ENCODE measurements around the gene SPSB2. TPM values are rescaled to one million over a fixed set of nuclear protein-coding genes. Genes with fewer than 3 reads are reported as not detected.
A peak's percentile ranks its signal among the peaks of the same experiment; 100 is the strongest.
"Not testable (repeated sequence)": the region's sequence is repeated elsewhere in the genome, so short reads cannot be mapped to it uniquely, and the experiment has no call there.

The SPSB2 gene
- total RNA-seq, 1 experiment from 2014 or later = 8.3 TPM

DNA sequence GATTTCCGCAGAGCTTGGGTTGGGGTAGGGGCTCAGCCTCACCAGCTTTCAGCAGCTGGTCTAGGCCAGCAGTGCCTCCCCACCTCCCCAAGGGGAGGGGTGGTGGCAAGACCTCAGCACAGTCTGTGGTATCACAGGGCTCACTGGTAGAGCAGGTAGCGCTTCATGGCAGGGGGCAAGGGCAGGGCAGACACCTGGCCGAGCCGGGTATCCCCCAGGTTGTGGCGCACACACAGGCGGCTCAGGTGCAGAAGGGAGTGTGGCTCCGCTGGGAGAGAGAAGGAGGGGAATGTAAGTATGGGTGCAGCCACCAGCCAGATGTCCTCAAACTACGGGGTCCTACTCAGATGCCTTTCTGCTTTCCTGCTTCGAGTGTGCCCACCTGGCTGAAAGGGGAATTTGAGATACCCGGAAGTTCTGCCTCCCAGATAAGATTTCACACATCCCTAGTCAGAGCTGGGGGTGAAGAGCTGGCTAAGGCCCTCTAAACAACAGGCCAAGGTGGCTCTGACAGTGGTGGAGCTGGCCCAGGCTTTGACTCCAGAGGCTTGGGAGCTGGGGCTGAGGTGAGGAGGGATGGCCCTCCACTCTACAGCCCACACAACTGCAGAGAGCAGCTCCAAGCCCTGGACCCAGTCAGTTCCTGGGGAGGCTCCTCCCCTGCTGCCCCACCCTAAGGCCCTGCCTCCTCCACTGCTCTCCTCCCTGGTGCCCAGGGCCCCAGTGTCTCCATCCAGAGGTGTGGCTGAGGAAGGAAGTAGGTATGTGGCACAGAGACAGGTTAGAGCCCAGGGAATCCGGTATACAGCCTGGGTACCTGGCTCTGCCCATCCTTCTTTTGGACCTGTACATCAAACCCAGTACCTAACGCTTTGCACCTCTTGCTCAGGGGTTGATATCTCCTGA is 1.8 kb downstream of the SPSB2 start:
- peak; percentile 55 for DNase-seq (ENCODE audit: low read depth)

DNA sequence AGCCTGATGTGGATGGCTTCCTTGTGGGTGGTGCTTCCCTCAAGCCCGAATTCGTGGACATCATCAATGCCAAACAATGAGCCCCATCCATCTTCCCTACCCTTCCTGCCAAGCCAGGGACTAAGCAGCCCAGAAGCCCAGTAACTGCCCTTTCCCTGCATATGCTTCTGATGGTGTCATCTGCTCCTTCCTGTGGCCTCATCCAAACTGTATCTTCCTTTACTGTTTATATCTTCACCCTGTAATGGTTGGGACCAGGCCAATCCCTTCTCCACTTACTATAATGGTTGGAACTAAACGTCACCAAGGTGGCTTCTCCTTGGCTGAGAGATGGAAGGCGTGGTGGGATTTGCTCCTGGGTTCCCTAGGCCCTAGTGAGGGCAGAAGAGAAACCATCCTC is 2.8 kb downstream of the SPSB2 start:
- not testable (repeated sequence) for DNase-seq (ENCODE audit: low read depth)

DNA sequence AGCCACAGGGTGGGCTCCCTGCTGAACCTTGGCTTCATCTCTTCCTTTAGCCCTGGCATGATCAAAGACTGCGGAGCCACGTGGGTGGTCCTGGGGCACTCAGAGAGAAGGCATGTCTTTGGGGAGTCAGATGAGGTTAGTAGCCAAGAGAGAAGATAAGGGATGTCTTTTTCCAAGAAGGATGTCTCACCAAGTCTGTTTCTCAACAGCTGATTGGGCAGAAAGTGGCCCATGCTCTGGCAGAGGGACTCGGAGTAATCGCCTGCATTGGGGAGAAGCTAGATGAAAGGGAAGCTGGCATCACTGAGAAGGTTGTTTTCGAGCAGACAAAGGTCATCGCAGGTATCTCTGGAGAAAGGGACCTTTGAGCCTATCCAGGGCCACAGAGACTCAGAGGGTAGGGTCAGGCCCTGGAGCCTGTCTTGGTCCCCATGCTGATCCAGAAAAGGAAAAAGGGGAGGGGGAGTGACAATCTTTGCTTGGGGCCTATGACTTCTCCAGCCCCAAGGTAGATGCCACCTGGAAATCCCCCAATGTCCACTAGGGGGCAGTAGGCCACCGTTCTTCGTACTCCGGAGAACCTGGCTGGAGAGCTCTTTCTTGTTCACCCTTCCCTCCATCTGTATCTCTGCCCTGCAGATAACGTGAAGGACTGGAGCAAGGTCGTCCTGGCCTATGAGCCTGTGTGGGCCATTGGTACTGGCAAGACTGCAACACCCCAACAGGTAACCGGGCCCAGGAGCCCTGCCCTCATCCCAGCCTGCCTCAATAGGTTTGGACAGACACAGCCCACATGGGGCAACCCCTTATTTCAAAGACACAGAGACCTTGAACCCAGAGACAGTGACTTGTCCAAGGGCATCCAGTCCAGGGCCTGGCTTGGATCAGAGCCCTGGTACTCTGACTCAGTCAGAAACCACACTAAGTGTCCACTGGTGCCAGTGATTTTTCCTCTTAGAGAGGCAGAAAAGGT is 3.8 kb downstream of the SPSB2 start:
- DNase-seq (ENCODE audit: low read depth) = peak; percentile 70

DNA sequence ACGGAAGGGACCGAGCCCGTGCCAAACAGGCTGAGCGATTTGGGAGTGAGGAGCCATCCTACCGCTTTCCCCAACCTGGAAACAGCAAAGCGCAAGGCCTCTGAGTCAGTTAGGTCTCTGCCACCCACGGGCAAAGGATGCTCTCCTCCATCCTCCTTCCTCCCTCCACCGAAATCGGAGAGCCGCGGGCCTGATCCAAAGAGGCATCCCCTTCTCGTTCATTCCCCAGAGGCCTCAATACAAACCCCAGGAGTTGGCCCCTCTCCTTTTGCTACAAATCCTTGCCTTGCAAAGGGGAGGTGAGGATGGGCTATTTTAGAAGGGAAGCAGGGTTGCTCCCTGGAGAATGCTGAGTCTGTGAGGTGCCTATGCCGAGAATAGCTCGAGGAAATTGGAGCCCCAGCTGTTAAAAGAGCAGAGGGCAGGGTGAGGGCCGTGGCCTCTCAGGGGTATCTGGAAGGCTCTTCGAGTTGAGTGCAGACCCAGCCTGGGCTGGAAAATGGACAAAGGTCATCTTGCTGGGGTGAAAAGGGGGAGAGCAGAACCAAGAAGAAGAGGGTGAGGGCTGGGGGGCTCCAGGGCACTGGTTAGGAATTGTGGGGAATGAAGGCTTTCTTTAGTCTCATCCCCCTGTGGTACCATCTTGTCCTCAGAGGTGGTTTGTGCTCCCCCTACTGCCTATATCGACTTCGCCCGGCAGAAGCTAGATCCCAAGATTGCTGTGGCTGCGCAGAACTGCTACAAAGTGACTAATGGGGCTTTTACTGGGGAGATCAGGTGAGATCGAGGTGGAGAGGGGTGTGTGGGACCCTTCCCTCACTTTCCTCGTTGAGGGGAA is 4.7 kb downstream of the SPSB2 start:
- DNase-seq (ENCODE audit: low read depth) = no peak

DNA sequence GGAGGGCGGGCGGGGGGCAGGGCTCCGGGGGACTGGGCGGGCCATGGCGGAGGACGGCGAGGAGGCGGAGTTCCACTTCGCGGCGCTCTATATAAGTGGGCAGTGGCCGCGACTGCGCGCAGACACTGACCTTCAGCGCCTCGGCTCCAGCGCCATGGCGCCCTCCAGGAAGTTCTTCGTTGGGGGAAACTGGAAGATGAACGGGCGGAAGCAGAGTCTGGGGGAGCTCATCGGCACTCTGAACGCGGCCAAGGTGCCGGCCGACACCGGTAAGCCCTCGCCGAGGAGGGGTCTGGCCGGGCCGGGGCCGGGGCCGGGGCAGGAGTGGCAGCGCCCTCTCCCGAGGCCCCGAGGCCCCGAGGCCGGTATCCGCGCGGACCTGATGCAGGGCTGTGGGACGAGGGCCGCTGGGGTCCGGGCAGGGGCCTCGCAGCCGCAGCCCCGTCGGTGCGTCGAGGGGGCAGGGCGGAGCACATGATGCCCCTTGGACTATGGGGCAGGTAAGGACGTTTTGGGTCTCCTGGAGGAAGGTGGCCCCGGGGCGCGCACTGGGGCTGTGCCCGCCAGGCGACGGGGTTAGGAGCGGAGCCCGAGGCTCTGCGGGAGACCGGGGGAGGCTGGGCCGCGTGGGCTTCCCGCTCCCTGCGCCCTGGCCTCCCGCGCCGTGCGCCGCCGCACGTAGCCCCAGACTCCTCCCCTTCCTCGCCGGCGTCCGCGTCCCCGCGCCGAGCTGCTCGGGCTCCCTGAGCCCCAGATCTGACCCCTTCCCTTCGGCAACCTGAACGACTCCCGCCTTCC is 5.5 kb downstream of the SPSB2 start, which contains the start of gene TPI1:
TPI1 (plus strand) TSS at position 119 of the 798 bp plus-strand sequence; CDS start at position 155, 36 bp downstream.
- peak; percentile 86 for DNase-seq (ENCODE audit: low read depth)

DNA sequence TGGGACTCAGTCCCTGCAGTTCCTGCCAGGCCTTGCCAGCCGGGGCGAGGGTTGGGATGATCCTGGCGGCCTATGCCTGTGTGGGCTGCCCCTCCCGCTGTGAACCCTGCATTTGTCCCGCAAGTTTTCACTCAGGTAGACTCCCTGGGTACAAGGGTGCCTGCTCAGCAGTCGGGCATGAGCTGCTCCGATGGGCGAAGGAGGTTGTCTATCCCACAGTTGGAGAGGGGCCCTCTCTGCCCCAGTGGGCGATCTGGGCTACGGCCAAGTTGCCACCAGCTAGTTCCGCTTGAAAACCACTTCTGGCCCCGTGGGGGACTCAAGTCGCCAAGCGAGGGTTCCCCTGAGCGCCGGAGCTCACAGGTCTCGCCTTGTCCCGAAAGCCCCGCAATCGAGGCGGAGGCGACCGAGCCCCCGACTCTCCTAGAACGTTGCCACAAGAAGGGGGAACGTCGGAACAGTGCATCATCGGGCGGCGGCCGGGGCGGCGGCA is 6.1 kb downstream of the SPSB2 start:
- no peak for DNase-seq (ENCODE audit: low read depth)

DNA sequence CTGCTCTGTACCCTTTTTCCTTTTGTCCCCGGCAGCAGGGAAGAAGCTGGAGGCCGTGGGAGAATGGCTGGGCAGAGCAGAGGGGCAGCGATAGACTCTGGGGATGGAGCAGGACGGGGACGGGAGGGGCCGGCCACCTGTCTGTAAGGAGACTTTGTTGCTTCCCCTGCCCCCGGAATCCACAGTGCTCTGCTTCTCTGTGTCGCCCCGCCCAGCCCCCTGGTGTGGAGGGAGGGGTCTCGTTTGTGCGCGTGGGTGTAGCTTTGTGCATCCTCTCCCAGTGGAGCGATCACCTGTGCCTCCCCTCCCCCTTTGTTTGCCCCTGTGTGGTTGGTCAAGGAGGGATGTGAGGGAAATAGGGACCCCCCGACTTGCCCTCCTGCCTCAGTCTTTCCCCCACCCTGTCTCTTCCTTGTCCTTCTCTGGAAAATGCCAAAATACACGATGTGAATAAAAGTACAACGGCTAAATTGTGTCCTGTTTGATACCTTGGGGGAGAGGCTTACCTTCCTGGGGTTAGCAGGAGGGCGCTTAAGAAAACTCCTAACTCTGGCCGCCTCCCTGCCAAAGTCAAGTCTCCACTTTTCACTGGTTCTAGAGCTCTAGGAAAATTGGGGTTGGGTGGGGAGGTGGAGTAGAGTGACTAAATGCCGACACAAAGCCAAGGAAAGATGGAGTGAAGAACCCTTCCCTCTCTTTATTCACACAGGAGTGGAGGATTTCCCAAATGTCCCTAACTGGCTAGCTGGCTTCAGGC is 6.8 kb downstream of the SPSB2 start:
- no peak for DNase-seq (ENCODE audit: low read depth)

DNA sequence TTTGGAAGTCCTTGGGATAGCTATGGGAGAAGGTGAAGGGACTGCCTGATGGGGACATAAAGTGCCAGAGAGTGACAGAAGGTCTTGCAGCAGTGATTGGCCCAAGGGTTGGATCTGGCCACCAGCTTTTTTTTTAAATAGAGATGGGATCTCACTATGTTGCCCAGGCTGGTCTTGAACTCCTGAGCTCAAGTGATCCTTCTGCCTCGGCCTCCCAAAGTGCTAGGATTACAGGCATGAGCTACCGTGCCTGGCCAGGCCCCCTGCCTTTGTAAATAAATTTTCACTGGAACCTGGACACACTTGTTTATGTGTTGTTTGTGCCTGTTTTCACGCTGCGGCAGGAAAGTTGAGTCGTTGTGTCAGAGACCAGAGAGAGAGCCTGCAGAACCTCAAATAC is 7.8 kb downstream of the SPSB2 start:
- DNase-seq (ENCODE audit: low read depth) = not testable (repeated sequence)

DNA sequence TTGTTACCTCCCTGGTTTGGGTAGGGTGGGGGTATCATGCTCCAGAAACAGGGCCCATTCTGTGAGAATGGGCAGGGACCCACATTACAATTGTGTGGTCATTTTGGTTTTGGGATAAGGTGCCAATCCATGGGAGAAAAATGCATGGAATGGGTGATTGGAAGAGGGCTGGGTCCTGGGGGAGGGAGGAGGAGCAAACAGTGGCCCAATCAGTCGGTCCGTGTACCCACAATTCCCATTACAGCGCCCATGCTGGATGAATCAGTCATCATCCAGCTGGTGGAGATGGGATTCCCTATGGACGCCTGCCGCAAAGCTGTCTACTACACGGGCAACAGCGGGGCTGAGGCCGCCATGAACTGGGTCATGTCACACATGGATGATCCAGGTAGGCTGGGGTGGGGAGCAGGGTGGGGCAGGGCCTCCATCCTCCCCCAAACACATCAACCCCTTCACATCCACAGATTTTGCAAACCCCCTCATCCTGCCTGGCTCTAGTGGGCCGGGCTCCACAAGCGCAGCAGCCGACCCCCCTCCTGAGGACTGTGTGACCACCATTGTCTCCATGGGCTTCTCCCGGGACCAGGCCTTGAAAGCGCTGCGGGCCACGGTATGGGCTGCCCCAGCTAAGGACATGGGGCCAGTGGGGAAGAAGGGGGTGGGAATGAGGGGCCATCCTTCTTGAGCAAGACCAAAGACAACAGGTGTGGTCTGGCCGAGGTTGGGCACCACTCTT is 9.3 kb downstream of the SPSB2 start:
- DNase-seq (ENCODE audit: low read depth) = no peak

DNA sequence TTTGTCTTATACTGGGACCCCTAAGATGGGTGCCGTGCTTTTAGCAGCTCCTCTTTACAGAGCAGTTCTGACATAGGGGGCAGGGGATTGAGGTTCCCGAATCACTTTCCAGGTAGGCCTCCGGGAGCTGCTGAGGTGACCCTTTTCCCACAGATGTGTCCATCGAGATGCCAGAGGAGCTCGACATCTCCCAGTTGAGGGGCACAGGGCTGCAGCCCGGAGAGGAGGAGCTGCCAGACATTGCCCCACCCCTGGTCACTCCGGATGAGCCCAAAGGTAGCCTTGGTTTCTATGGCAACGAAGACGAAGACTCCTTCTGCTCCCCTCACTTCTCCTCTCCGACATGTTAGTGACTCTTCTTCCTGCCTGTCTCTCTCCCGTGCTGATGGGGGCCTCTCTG is 10.1 kb downstream of the SPSB2 start:
- no peak for DNase-seq (ENCODE audit: low read depth)

DNA sequence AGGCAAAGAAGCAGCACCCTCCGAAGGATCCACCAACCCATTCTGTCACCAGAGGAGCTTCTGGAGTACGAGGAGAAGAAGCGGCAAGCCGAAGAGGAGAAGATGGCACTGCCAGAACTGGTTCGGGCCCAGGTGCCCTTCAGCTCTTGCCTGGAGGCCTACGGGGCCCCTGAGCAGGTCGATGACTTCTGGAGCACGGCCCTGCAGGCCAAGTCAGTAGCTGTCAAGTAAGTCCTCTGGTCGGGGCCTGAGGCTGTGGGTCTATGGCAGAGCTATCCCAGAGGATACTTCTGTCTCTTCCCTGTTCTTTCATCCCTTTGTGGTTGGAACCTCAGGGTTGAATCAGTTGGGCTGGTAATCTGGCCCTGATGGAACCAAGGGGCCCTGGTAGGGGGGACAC is 11.7 kb downstream of the SPSB2 start:
- DNase-seq (ENCODE audit: low read depth) = no peak

DNA sequence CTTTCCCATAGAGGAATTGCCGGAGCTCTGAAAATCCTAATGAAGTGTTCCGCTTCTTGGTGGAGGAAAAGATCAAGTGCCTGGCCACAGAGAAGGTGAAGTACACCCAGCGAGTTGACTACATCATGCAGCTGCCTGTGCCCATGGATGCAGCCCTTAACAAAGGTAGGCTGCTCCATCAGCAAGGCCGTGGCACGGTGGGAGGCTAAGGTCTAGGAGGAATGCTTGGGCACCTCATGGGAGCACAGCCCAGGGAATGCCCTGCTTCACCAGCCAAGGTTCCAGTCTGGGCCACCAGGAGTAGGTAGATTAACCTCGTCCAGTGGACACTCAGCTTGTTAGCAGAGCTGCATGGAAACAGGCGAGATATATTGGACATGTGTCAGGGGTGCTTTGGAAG is 12.2 kb downstream of the SPSB2 start:
- DNase-seq (ENCODE audit: low read depth) = no peak

DNA sequence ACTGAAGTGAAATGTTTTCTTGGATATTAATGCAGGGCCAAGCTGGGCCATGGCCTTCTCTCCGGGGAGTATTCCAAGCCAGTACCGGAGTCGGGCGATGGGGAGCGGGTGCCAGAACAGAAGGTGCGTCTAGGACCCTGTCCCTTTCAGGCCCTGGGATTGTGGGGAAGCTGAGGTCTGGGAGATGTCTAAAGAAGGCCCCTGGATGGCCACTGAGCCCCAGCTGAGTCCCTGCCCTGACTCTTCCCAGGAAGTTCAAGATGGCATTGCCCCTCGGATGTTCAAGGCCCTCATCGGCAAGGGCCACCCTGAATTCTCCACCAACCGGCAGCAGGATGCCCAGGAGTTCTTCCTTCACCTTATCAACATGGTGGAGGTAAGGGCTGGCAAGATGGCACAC is 13.0 kb downstream of the SPSB2 start:
- DNase-seq (ENCODE audit: low read depth) = no peak

DNA sequence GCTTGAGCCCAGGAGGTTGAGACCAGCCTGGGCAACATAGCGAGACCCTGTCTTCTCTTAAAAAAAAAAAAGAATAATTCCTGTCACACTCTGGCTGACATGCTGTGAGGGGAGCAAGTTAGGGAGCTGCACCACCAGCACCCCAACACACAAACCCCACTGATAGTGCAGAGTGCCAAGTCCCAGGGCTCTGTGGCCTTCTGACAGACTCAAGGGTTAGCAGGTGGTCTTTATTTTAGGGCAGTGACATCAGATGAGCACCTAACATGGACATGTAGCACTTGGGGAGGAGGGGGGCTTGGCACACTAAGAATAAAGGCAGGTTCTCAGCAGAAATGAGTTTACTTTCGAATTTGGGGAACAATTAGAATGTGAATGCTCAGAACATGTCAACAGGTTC is 14.3 kb downstream of the SPSB2 start:
- no peak for DNase-seq (ENCODE audit: low read depth)

DNA sequence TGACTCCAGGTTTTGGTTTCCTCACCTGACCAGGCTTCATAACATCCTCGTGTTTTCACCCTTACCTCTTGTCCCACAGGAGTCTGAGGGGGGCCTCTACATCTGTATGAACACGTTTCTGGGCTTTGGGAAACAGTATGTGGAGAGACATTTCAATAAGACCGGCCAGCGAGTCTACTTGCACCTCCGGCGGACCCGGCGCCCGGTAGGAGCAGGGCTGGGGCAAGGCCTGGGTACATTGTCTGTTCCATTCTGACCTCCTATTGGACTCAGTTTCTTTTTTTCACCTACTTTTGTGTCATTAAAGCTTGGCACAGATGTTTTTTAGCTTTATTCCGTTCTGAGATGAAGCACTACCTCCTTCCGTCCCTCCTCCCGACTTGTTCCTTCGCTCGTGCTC is 17.8 kb downstream of the SPSB2 start:
- no peak for DNase-seq (ENCODE audit: low read depth)

DNA sequence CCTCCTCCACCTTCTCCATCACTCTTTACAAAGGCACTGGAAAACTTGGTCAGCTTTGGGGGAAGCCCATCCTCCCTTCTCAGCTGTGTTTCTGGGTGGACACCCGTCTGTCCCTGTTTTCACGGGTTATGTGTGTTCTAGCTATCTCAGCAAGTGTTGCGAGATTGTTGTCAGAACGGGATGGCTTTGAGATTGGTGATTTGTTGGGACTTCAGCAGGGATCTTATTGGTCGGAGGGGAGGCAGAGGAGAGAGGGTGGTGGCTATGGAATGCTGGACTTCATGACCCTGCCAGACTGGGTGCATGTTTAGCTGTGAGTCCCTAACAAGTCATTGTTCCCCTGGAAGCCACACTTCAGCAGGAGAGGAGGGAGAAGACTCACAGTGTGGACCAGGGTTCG is 19.1 kb downstream of the SPSB2 start:
- no peak for DNase-seq (ENCODE audit: low read depth)

DNA sequence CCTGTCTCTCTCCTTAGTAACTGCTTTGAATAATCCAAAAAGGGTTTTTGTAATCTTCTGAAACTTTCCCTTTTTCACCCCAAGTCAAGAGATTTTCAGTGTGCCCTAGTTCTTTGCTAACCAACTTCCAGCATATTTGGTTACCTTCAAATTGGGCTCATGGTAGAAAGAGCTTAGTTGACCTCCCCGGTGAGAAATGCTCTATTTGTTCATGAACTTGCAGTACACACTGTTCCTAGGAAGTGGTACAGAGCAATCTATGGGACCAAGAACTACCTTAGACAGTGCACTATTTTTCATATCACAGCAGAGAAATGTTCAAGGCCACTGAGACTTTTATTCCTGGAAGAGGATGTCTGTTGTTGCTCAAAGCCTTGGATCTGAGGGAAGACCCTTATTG is 19.5 kb downstream of the SPSB2 start:
- no peak for DNase-seq (ENCODE audit: low read depth)

DNA sequence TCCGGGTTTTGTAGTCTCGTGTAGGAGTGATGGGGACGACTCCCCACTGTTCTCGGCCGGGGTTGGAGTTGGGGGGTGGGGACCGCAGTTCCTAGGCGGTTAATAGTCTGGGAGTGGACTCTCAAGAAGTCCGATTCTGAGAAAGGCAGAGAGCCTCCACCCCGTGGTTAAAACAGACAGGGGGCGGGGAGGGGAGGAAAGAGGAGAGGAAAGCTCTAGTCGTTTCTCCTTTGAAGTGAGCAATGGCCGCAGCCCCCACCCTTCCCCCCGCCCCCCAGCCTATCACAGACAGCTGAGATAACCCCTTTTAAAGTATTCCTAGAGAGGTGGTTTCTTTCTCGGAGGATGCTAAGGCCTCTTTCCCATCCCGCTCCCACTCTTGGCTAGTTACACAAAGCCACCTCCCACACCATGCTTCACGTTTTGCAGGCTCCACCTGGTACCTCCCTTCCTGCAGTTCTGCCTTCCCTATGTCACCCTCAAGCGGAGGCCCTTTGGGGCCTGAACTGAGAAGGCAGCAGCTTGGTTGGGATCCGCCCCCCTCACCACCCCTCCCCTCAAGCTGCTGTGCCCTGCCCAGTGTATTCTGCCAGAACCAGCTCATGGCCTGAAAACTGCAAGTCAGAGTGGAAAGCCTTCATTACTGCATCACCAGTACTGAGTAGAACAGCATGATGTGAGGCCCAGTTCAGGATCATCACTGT is 20.3 kb downstream of the SPSB2 start:
- DNase-seq (ENCODE audit: low read depth) = peak; percentile 80

Data from Daoy (cell line).